HEK293 (cell line): Measurements from ENCODE around the gene RTP5.

Experiments used
- CTCF ChIP-seq: fragments of 450-650 bp; formaldehyde crosslinking; IDR thresholded peaks from 2 replicates; pipeline ENCODE4 v1.5.1; 2016; ENCODE audit warnings: missing biosample characterization, missing genetic modification characterization
- HOXA7 ChIP-seq: sonication (generic); formaldehyde crosslinking; IDR thresholded peaks from 2 replicates; pipeline ENCODE4 v1.8.1; 2022; ENCODE audit warnings: missing genetic modification reagents, borderline replicate concordance
- KLF1 ChIP-seq: fragments of 450-650 bp; formaldehyde crosslinking; IDR thresholded peaks from 2 replicates; pipeline ENCODE4 v1.5.1; 2016; ENCODE audit warnings: missing biosample characterization, missing genetic modification characterization
- KLF16 ChIP-seq: fragments of 450-650 bp; formaldehyde crosslinking; IDR thresholded peaks from 2 replicates; pipeline ENCODE4 v1.5.1; 2017; ENCODE audit warnings: missing biosample characterization, missing genetic modification characterization
- KLF17 ChIP-seq: fragments of 450-650 bp; formaldehyde crosslinking; IDR thresholded peaks from 2 replicates; pipeline ENCODE4 v1.5.1; 2016; ENCODE audit warnings: missing biosample characterization, missing genetic modification characterization
- MEIS1 ChIP-seq: sonication (generic); formaldehyde crosslinking; IDR thresholded peaks from 2 replicates; pipeline ENCODE4 v1.8.1; 2022; ENCODE audit warnings: missing genetic modification reagents, mild to moderate bottlenecking, borderline replicate concordance
- REST ChIP-seq: fragments of 450-650 bp; formaldehyde crosslinking; IDR thresholded peaks from 2 replicates; pipeline ENCODE4 v1.5.1; 2016; ENCODE audit warnings: missing biosample characterization, missing genetic modification characterization
- TCF7L2 ChIP-seq: IDR thresholded peaks from 2 replicates; pipeline ENCODE4 v1.6.1; 2011; ENCODE audit warnings: low read depth, mild to moderate bottlenecking, inconsistent platforms, low read length, moderate library complexity, borderline replicate concordance
- ZFHX2 ChIP-seq: fragments of 450-650 bp; formaldehyde crosslinking; conservative IDR thresholded peaks from 2 replicates; pipeline ENCODE4 v1.5.1; 2016; ENCODE audit warnings: missing biosample characterization, missing genetic modification characterization
- ZNF274 ChIP-seq, 2 experiments: fragments of 200-500 bp in 1 of 2; fragments of 450-650 bp in 1 of 2; sonication (Bioruptor generic) in 1 of 2; formaldehyde crosslinking in 1 of 2; IDR thresholded peaks; 2 replicates each; pipeline versions ENCODE4 v1.5.1 to v1.6.1; 2014 to 2016; ENCODE audit warnings: borderline replicate concordance in 1 of 2, inconsistent platforms in 1 of 2, low read length in 1 of 2, missing biosample characterization in 1 of 2, missing genetic modification characterization in 1 of 2
- ZNF677 ChIP-seq: fragments of 450-650 bp; IDR thresholded peaks from 2 replicates; pipeline ENCODE4 v1.5.0; 2018; ENCODE audit warnings: missing biosample characterization, mild to moderate bottlenecking, missing genetic modification characterization, moderate library complexity
- ZNF707 ChIP-seq: fragments of 450-650 bp; formaldehyde crosslinking; IDR thresholded peaks from 2 replicates; pipeline ENCODE4 v1.5.1; 2016; ENCODE audit warnings: missing biosample characterization, missing genetic modification characterization

GRCh38 chr2:241884951-241885290, 15.4 kb downstream of the RTP5 start:
- TF ChIP-seq HOXA7, result no peak
- no peak for TF ChIP-seq CTCF
- TF ChIP-seq ZFHX2 (tag by site-specific recombination), result no peak
- TF ChIP-seq TCF7L2, result no peak
- no peak for TF ChIP-seq REST (tag by site-specific recombination)
- no peak for TF ChIP-seq ZNF677 (tag by site-specific recombination)
- no peak for TF ChIP-seq KLF17 (tag by site-specific recombination)
- no peak for TF ChIP-seq ZNF274 (IDR thresholded peaks at IDR 0.05; ENCODE audit: low read length)
- no peak for TF ChIP-seq ZNF274 (tag by site-specific recombination; IDR thresholded peaks at IDR 0.05; ENCODE audit: borderline replicate concordance)
- TF ChIP-seq MEIS1 (CRISPR knock-in tag), result no peak
- no peak for TF ChIP-seq KLF1
- no peak for TF ChIP-seq KLF16
- no peak for TF ChIP-seq ZNF707 (tag by site-specific recombination)
